CD14-positive monocyte (primary cell): ENCODE results near the gene SOWAHC. TPM values are rescaled to one million over a fixed set of nuclear protein-coding genes. Genes with fewer than 3 reads are reported as not detected.

ENCODE experiments used
- DNase-seq, 3 donors: peaks; one replicate each; pipeline ENCODE4 v3.0.0-alpha.2; 2011 to 2022
- H2AFZ ChIP-seq: 2 replicates; pipeline ENCODE4 v1.6.0; 2012; ENCODE audit warnings: mild to moderate bottlenecking, low read depth, low read length, inconsistent platforms; ENCODE audit not compliant: insufficient read depth, poor library complexity, severe bottlenecking
- H3K27ac ChIP-seq, 2 donors: 1 replicate in 1 of 2; 2 replicates in 1 of 2; pipeline ENCODE4 v1.5.1; 2012 to 2013; ENCODE audit warnings: low read length in 2 of 2, control low read depth in 1 of 2, inconsistent platforms in 1 of 2, low read depth in 1 of 2, mild to moderate bottlenecking in 1 of 2
- H3K27me3 ChIP-seq, 2 donors: one replicate each; pipeline versions ENCODE4 v1.6.0 to v1.6.1; 2011 to 2013; ENCODE audit warnings: low read length in 2 of 2; ENCODE audit not compliant: control insufficient read depth in 2 of 2, insufficient read depth in 2 of 2
- H3K36me3 ChIP-seq, 2 donors: replicated peaks in 1 of 2; 1 replicate in 1 of 2; 2 replicates in 1 of 2; pipeline versions ENCODE4 v1.5.1 to v1.6.1; 2012 to 2013; ENCODE audit warnings: low read length in 2 of 2, control low read depth in 1 of 2, inconsistent platforms in 1 of 2, mild to moderate bottlenecking in 1 of 2; ENCODE audit not compliant: insufficient read depth in 2 of 2, control insufficient read depth in 1 of 2
- H3K4me1 ChIP-seq, 2 donors: 1 replicate in 1 of 2; 2 replicates in 1 of 2; pipeline versions ENCODE4 v1.5.1 to v1.6.1; 2012 to 2013; ENCODE audit warnings: low read length in 2 of 2, control low read depth in 1 of 2, inconsistent platforms in 1 of 2, mild to moderate bottlenecking in 1 of 2, moderate library complexity in 1 of 2; ENCODE audit not compliant: insufficient read depth in 2 of 2, control insufficient read depth in 1 of 2
- H3K4me2 ChIP-seq: replicated peaks from 2 replicates; pipeline ENCODE3; 2012; ENCODE audit warnings: low read length, moderate library complexity, mild to moderate bottlenecking; ENCODE audit not compliant: poor library complexity, severe bottlenecking; ENCODE audit errors: extremely low read depth
- H3K4me3 ChIP-seq, 3 experiments: fragments of 200-600 bp in 1 of 3; sonication (generic) in 1 of 3; replicated peaks in 1 of 3; 1 replicate in 2 of 3; 2 replicates in 1 of 3; pipeline ENCODE4 v1.5.1; 2011 to 2013; ENCODE audit warnings: low read length in 3 of 3, mild to moderate bottlenecking in 3 of 3, control low read depth in 2 of 3, low read depth in 2 of 3, inconsistent platforms in 1 of 3, moderate library complexity in 1 of 3
- H3K79me2 ChIP-seq: 2 replicates; pipeline ENCODE4 v1.6.0; 2012; ENCODE audit warnings: mild to moderate bottlenecking, control low read depth, inconsistent platforms, low read length, moderate library complexity; ENCODE audit not compliant: insufficient read depth
- H3K9ac ChIP-seq: 2 replicates; pipeline ENCODE4 v1.6.0; 2017; ENCODE audit warnings: low read length, mild to moderate bottlenecking; ENCODE audit not compliant: insufficient read depth, poor library complexity, severe bottlenecking
- H3K9me3 ChIP-seq, 2 donors: replicated peaks in 1 of 2; 1 replicate in 1 of 2; 2 replicates in 1 of 2; pipeline versions ENCODE4 v1.5.1 to v1.6.1; 2012 to 2013; ENCODE audit warnings: low read length in 2 of 2, control low read depth in 1 of 2; ENCODE audit not compliant: control insufficient read depth in 1 of 2, insufficient read depth in 1 of 2
- H4K20me1 ChIP-seq: 2 replicates; pipeline ENCODE4 v1.6.0; 2012; ENCODE audit warnings: mild to moderate bottlenecking, low read length, control low read depth, moderate library complexity; ENCODE audit not compliant: insufficient read depth
- H3K27ac Mint-ChIP-seq, 7 donors: one replicate each; pipeline ENCODE4 v1.8.0; 2020; ENCODE audit warnings: mild to moderate bottlenecking in 7 of 7, mixed read lengths in 7 of 7, moderate library complexity in 6 of 7, inconsistent platforms in 2 of 7
- H3K27me3 Mint-ChIP-seq, 3 donors: one replicate each; pipeline ENCODE4 v1.8.0; 2021 to 2022; ENCODE audit warnings: low read depth in 3 of 3, mild to moderate bottlenecking in 3 of 3, mixed read lengths in 3 of 3, moderate library complexity in 3 of 3, inconsistent platforms in 1 of 3
- H3K36me3 Mint-ChIP-seq, 2 donors: one replicate each; pipeline ENCODE4 v1.8.0; 2020; ENCODE audit warnings: mixed read lengths in 2 of 2, inconsistent platforms in 1 of 2, mild to moderate bottlenecking in 1 of 2
- H3K4me1 Mint-ChIP-seq: one replicate; pipeline ENCODE4 v1.8.0; 2020; ENCODE audit warnings: mild to moderate bottlenecking, mixed read lengths
- H3K4me3 Mint-ChIP-seq, 2 donors: one replicate each; pipeline ENCODE4 v1.8.0; 2020; ENCODE audit warnings: mild to moderate bottlenecking in 2 of 2, mixed read lengths in 2 of 2, moderate library complexity in 1 of 2
- H3K9me3 Mint-ChIP-seq, 7 donors: one replicate each; pipeline ENCODE4 v1.8.0; 2020 to 2022; ENCODE audit warnings: mixed read lengths in 7 of 7, mild to moderate bottlenecking in 6 of 7, moderate library complexity in 6 of 7, inconsistent platforms in 2 of 7
- WGBS: methylation state at CpG from one replicate; pipeline ENCODE4 v1.1.5; 2013; ENCODE audit warnings: missing lambda C conversion rate; ENCODE audit not compliant: insufficient coverage; 5-methylcytosine and 5-hydroxymethylcytosine counted together
- intact Hi-C, 2 donors: fragments of 100-400 bp; cut with micrococcal nuclease; formaldehyde crosslinking; loops; one replicate each; pipeline versions ENCODE4 v1.15.0 to v1.15.1; 2023
- polyA plus RNA-seq, 3 donors: library from polyadenylated mRNA; depleted of rRNA in 1 of 3; unstranded in 2 of 3; stranded (reverse) in 1 of 3; fragments of 300-500 nt in 2 of 3; fragments of >200 nt in 1 of 3; fragmentation: Illumina TruSeq in 2 of 3; gene quantifications; 1 replicate in 2 of 3; 2 replicates in 1 of 3; pipeline ENCODE4 v1.2.3, GENCODE V29; 2012 to 2021
- TF ChIP-seq, protein P1 (sequence below): fragments of 200-600 bp; IDR thresholded peaks from one replicate; pipeline ENCODE4 v1.8.0; 2022; ENCODE audit warnings: antibody characterized with exemption, mild to moderate bottlenecking

The SOWAHC gene
- polyA plus RNA-seq, 3 donors = 1.1 to 3.4 (median 2.7) TPM

DNA sequence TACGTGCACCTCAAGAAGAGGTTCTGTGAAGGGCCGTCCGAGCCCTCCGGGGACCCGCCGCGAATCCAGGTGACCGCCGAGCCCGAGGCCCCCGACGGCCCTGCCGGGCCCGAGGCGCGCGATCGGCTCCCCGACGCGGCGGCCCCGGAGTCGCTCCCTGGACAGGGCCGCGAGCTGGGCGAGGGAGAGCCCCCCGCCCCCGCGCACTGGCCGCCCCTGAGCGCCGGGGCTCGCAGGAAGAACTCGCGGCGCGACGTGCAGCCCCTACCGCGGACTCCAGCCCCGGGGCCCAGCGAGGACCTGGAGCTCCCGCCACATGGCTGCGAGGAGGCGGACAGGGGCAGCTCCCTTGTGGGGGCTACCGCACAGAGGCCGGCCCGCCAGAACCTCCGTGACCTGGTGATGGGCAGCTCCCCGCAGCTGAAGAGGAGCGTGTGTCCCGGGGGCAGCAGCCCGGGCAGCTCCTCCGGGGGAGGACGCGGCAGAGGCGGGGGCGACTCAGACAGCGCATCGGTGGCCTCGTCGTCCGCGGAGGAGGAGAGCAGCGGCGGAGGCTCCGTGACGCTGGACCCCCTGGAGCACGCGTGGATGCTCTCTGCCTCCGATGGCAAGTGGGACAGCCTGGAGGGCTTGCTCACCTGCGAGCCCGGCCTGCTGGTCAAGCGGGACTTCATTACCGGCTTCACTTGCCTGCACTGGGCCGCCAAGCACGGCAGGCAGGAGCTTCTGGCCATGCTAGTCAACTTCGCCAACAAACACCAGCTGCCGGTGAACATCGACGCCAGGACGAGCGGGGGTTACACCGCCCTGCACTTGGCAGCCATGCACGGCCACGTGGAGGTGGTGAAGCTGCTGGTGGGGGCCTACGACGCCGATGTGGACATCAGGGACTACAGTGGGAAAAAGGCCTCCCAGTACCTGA is 812 bp downstream of the SOWAHC start:
- Mint-ChIP-seq H3K27me3 (peaks cover 69 to 79% (median 73%) of the 10 kb centered on the region in 3 donors), H3K27ac (no peak overlapping the region), H3K36me3 (peaks cover 9 to 11% of the 10 kb centered on the region in 2 donors), H3K4me3 (peak overlapping the region; percentile 67 to 87), H3K4me1 (peaks cover 24% of the 10 kb centered on the region), H3K9me3 (peaks cover 0 to 20% (median 11%) of the 10 kb centered on the region in 7 donors)
- TF ChIP-seq, protein P1, sequence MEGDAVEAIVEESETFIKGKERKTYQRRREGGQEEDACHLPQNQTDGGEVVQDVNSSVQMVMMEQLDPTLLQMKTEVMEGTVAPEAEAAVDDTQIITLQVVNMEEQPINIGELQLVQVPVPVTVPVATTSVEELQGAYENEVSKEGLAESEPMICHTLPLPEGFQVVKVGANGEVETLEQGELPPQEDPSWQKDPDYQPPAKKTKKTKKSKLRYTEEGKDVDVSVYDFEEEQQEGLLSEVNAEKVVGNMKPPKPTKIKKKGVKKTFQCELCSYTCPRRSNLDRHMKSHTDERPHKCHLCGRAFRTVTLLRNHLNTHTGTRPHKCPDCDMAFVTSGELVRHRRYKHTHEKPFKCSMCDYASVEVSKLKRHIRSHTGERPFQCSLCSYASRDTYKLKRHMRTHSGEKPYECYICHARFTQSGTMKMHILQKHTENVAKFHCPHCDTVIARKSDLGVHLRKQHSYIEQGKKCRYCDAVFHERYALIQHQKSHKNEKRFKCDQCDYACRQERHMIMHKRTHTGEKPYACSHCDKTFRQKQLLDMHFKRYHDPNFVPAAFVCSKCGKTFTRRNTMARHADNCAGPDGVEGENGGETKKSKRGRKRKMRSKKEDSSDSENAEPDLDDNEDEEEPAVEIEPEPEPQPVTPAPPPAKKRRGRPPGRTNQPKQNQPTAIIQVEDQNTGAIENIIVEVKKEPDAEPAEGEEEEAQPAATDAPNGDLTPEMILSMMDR = no peak
- Histone ChIP-seq H2AFZ (peak overlapping the region; percentile 80), H4K20me1 (peaks cover 28% of the 10 kb centered on the region), H3K4me2 (peak overlapping the region; percentile 78), H3K79me2 (no peaks in the 10 kb centered on the region), H3K27ac (peak overlapping the region in 1 of 2 donors; percentile 26), H3K9ac (peak overlapping the region; percentile 71), H3K27me3 (peaks cover 73 to 86% of the 10 kb centered on the region in 2 donors), H3K4me1 (peaks cover 24 to 38% of the 10 kb centered on the region in 2 donors), H3K4me3 (peak overlapping the region; percentile 20 to 78 (median 38)), H3K9me3 (peaks cover 12 to 27% of the 10 kb centered on the region in 2 donors), H3K36me3 (no peaks in the 10 kb centered on the region)
- intact Hi-C loops = loop anchor here in 1 of 2 donors (5.0 kb wide), 1 partner anchor 398 kb away; no protein-coding TSS in a partner anchor
- DNase-seq = peak in 1 of 3 donors; percentile 7
- WGBS = 13% methylated on average over 90 of the region's 90 CpGs

- Mint-ChIP-seq H3K4me3 (peak overlapping the region; percentile 67 to 87), H3K27ac (no peak overlapping the region), H3K27me3 (peaks cover 67 to 75% (median 72%) of the 10 kb centered on the region in 3 donors), H3K4me1 (peaks cover 24% of the 10 kb centered on the region), H3K9me3 (peaks cover 0 to 20% (median 11%) of the 10 kb centered on the region in 7 donors), H3K36me3 (peaks cover 9 to 11% of the 10 kb centered on the region in 2 donors)
- peaks cover 24% of the 10 kb centered on the region for H4K20me1 ChIP-seq
- H2AFZ ChIP-seq = peak overlapping the region; percentile 80
- H3K79me2 ChIP-seq = no peaks in the 10 kb centered on the region
- intact Hi-C loops = no loop called here
- H3K4me1 ChIP-seq = peaks cover 24 to 38% of the 10 kb centered on the region in 2 donors
- DNase-seq = no peak
- TF ChIP-seq, protein P1 = no peak
- WGBS = 42% methylated on average over 6 of the region's 24 CpGs
- H3K36me3 ChIP-seq = no peaks in the 10 kb centered on the region
- H3K27me3 ChIP-seq = peaks cover 72 to 85% of the 10 kb centered on the region in 2 donors
- H3K9me3 ChIP-seq = peaks cover 12 to 27% of the 10 kb centered on the region in 2 donors
- peak overlapping the region in 2 of 3 experiments; percentile 20 to 78 for H3K4me3 ChIP-seq
- H3K27ac ChIP-seq = no peak overlapping the region
- peak overlapping the region; percentile 78 for H3K4me2 ChIP-seq
- no peak overlapping the region for H3K9ac ChIP-seq
Observed at GRCh38 chr2:109615637-109616144, 1.5 kb downstream of the SOWAHC start.
